Bronchial epithelial cell (primary cell): ENCODE measurements around the gene AARS1. TPM values are rescaled to one million over a fixed set of nuclear protein-coding genes. Genes with fewer than 3 reads are reported as not detected.
"Not testable (repeated sequence)": the region's sequence is repeated elsewhere in the genome, so short reads cannot be mapped to it uniquely, and the experiment has no call there.

Experiments
- DNase-seq: peaks from one replicate; pipeline ENCODE4 v3.0.0-alpha.2; 2010; ENCODE audit warnings: low read depth
- FAIRE-seq: peaks from 2 replicates; lab custom pipeline; 2011; peaks lifted over from hg19 to GRCh38; lab: Jason Lieb, UNC
- H3K27me3 ChIP-seq: 2 replicates; pipeline ENCODE4 v1.5.1; 2011; ENCODE audit warnings: low read length; ENCODE audit not compliant: control insufficient read depth, insufficient read depth
- H3K36me3 ChIP-seq: 2 replicates; pipeline ENCODE4 v1.5.1; 2011; ENCODE audit warnings: low read length; ENCODE audit not compliant: control insufficient read depth, insufficient read depth
- H3K4me3 ChIP-seq: 2 replicates; pipeline ENCODE4 v1.5.1; 2011; ENCODE audit warnings: mild to moderate bottlenecking, low read depth, low read length, control low read depth
- CTCF ChIP-seq: IDR thresholded peaks from 2 replicates; pipeline ENCODE4 v1.5.1; 2011; ENCODE audit warnings: mild to moderate bottlenecking, moderate library complexity, low read length, control low read depth, inconsistent platforms; ENCODE audit not compliant: insufficient read depth, severe bottlenecking
- total RNA-seq: library from RNA; depleted of rRNA; stranded (reverse); fragments of >200 nt; gene quantifications from 2 replicates; pipeline ENCODE4 v1.2.1, GENCODE V29; 2014

The AARS1 gene
- total RNA-seq, 1 donor from 2014 or later: 338 TPM

- no peak overlapping the region for H3K4me3 ChIP-seq
- H3K27me3 ChIP-seq: no peaks in the 10 kb centered on the region
- FAIRE-seq: no peak
- DNase-seq: no peak
- no peaks in the 10 kb centered on the region for H3K36me3 ChIP-seq
- TF ChIP-seq CTCF: no peak
Measured at GRCh38 chr16:70301121-70301520, 11.8 kb upstream of the AARS1 start.

- Histone ChIP-seq H3K27me3 (no peaks in the 10 kb centered on the region), H3K36me3 (no peaks in the 10 kb centered on the region), H3K4me3 (peak within 1 kb of the TSS; percentile 82)
- no peak for FAIRE-seq
- TF ChIP-seq CTCF: no peak
- DNase-seq: peak; percentile 66
Measured at GRCh38 chr16:70298988-70299938, 10.0 kb upstream of the AARS1 start, which contains the start of gene DDX19B. Gene DDX19B (plus strand): TSS chr16:70299186. CDS start chr16:70299298, 112 bp downstream.

GRCh38 chr16:70295634-70296033 lies 6.3 kb upstream of the AARS1 start:
- FAIRE-seq (no peak), DNase-seq (no peak)
- TF ChIP-seq CTCF: no peak
- Histone ChIP-seq H3K4me3 (no peak overlapping the region), H3K27me3 (no peaks in the 10 kb centered on the region), H3K36me3 (no peaks in the 10 kb centered on the region)

- FAIRE-seq (no peak), DNase-seq (no peak)
- H3K27me3 ChIP-seq: no peaks in the 10 kb centered on the region
- TF ChIP-seq CTCF: no peak
- H3K4me3 ChIP-seq: no peak overlapping the region
- H3K36me3 ChIP-seq: no peaks in the 10 kb centered on the region
Measured at GRCh38 chr16:70294385-70295025, 5.2 kb upstream of the AARS1 start.

GRCh38 chr16:70292148-70292547 lies 2.8 kb upstream of the AARS1 start:
- DNase-seq, FAIRE-seq, H3K4me3 ChIP-seq, H3K27me3 ChIP-seq, H3K36me3 ChIP-seq: not testable (repeated sequence)

GRCh38 chr16:70290949-70291519 lies 1.7 kb upstream of the AARS1 start:
- FAIRE-seq (no peak), DNase-seq (no peak)
- TF ChIP-seq CTCF: no peak
- H3K4me3 ChIP-seq: no peak overlapping the region
- no peaks in the 10 kb centered on the region for H3K27me3 ChIP-seq
- peaks cover 4% of the 10 kb centered on the region for H3K36me3 ChIP-seq

GRCh38 chr16:70287304-70287971 lies 1.9 kb downstream of the AARS1 start:
- DNase-seq, FAIRE-seq, H3K27me3 ChIP-seq: not testable (repeated sequence)
- H3K4me3 ChIP-seq: peak overlapping the region; percentile 99
- H3K36me3 ChIP-seq: peaks cover 15% of the 10 kb centered on the region
